ENCODE measurements around the gene WDR1.

WDR1 gene

GRCh38 chr4:10040049-10040892, 76.3 kb downstream of the WDR1 start:
- H3K4me3 ChIP-seq (ENCODE audit: low read depth in 1 of 2, low read length in 2 of 2): no peak overlapping the region
- H3K36me3 ChIP-seq (ENCODE audit: control insufficient read depth in 1 of 2, insufficient read depth in 2 of 2, low read length in 2 of 2): no peaks in the 10 kb centered on the region
- H3K9me3 ChIP-seq (ENCODE audit: control insufficient read depth in 1 of 2, low read length in 2 of 2): peaks cover 5% of the 10 kb centered on the region in 2 donors
- no peaks in the 10 kb centered on the region for H3K4me1 ChIP-seq (ENCODE audit: control insufficient read depth in 1 of 2, insufficient read depth in 2 of 2, low read length in 2 of 2)
- H3K27me3 ChIP-seq (ENCODE audit: low read depth, low read length): no peaks in the 10 kb centered on the region
- no peak overlapping the region for H3K27ac ChIP-seq (ENCODE audit: low read length)

- no peaks in the 10 kb centered on the region for H3K36me3 ChIP-seq (ENCODE audit: control insufficient read depth in 1 of 2, insufficient read depth in 2 of 2, low read length in 2 of 2)
- H3K27ac ChIP-seq (ENCODE audit: low read length): no peak overlapping the region
- peaks cover 8 to 12% of the 10 kb centered on the region in 2 donors for H3K4me1 ChIP-seq (ENCODE audit: control insufficient read depth in 1 of 2, insufficient read depth in 2 of 2, low read length in 2 of 2)
- H3K9me3 ChIP-seq (ENCODE audit: control insufficient read depth in 1 of 2, low read length in 2 of 2): no peaks in the 10 kb centered on the region
- H3K4me3 ChIP-seq (ENCODE audit: low read depth in 1 of 2, low read length in 2 of 2): no peak overlapping the region
- H3K27me3 ChIP-seq (ENCODE audit: low read depth, low read length): no peaks in the 10 kb centered on the region
Measured at GRCh38 chr4:10036807-10037342, 79.7 kb downstream of the WDR1 start.

GRCh38 chr4:10035130-10035529, 81.5 kb downstream of the WDR1 start:
- H3K9me3 ChIP-seq (ENCODE audit: control insufficient read depth in 1 of 2, low read length in 2 of 2): no peaks in the 10 kb centered on the region
- H3K4me3 ChIP-seq (ENCODE audit: low read depth in 1 of 2, low read length in 2 of 2): no peak overlapping the region
- no peaks in the 10 kb centered on the region for H3K27me3 ChIP-seq (ENCODE audit: low read depth, low read length)
- H3K4me1 ChIP-seq (ENCODE audit: control insufficient read depth in 1 of 2, insufficient read depth in 2 of 2, low read length in 2 of 2): peaks cover 8 to 13% of the 10 kb centered on the region in 2 donors
- H3K27ac ChIP-seq (ENCODE audit: low read length): no peak overlapping the region
- no peaks in the 10 kb centered on the region for H3K36me3 ChIP-seq (ENCODE audit: control insufficient read depth in 1 of 2, insufficient read depth in 2 of 2, low read length in 2 of 2)

- no peak overlapping the region for H3K27ac ChIP-seq (ENCODE audit: low read length)
Measured at GRCh38 chr4:10034612-10035104, 81.9 kb downstream of the WDR1 start.

GRCh38 chr4:10034136-10034535, 82.5 kb downstream of the WDR1 start:
- H3K27ac ChIP-seq (ENCODE audit: low read length): peak overlapping the region; percentile 35
- H3K36me3 ChIP-seq (ENCODE audit: control insufficient read depth in 1 of 2, insufficient read depth in 2 of 2, low read length in 2 of 2): no peaks in the 10 kb centered on the region
- no peaks in the 10 kb centered on the region for H3K9me3 ChIP-seq (ENCODE audit: control insufficient read depth in 1 of 2, low read length in 2 of 2)
- H3K4me3 ChIP-seq (ENCODE audit: low read depth in 1 of 2, low read length in 2 of 2): no peak overlapping the region
- no peaks in the 10 kb centered on the region for H3K27me3 ChIP-seq (ENCODE audit: low read depth, low read length)
- peaks cover 8 to 13% of the 10 kb centered on the region in 2 donors for H3K4me1 ChIP-seq (ENCODE audit: control insufficient read depth in 1 of 2, insufficient read depth in 2 of 2, low read length in 2 of 2)

More at GRCh38 chr4:10034612-10035104, 81.9 kb downstream of the WDR1 start:
- no peaks in the 10 kb centered on the region for H3K9me3 ChIP-seq (ENCODE audit: control insufficient read depth in 1 of 2, low read length in 2 of 2)
- H3K27me3 ChIP-seq (ENCODE audit: low read depth, low read length): no peaks in the 10 kb centered on the region
- H3K4me3 ChIP-seq (ENCODE audit: low read depth in 1 of 2, low read length in 2 of 2): no peak overlapping the region
- peaks cover 8 to 13% of the 10 kb centered on the region in 2 donors for H3K4me1 ChIP-seq (ENCODE audit: control insufficient read depth in 1 of 2, insufficient read depth in 2 of 2, low read length in 2 of 2)
- no peaks in the 10 kb centered on the region for H3K36me3 ChIP-seq (ENCODE audit: control insufficient read depth in 1 of 2, insufficient read depth in 2 of 2, low read length in 2 of 2)

GRCh38 chr4:10033191-10033881, 83.3 kb downstream of the WDR1 start:
- Histone ChIP-seq H3K4me1 (ENCODE audit: control insufficient read depth in 1 of 2, insufficient read depth in 2 of 2, low read length in 2 of 2) (peaks cover 8 to 13% of the 10 kb centered on the region in 2 donors), H3K27me3 (ENCODE audit: low read depth, low read length) (no peaks in the 10 kb centered on the region), H3K27ac (ENCODE audit: low read length) (peak overlapping the region; percentile 35), H3K4me3 (ENCODE audit: low read depth in 1 of 2, low read length in 2 of 2) (no peak overlapping the region), H3K9me3 (ENCODE audit: control insufficient read depth in 1 of 2, low read length in 2 of 2) (no peaks in the 10 kb centered on the region), H3K36me3 (ENCODE audit: control insufficient read depth in 1 of 2, insufficient read depth in 2 of 2, low read length in 2 of 2) (no peaks in the 10 kb centered on the region)

GRCh38 chr4:10032625-10033024, 84.0 kb downstream of the WDR1 start:
- H3K4me1 ChIP-seq (ENCODE audit: control insufficient read depth in 1 of 2, insufficient read depth in 2 of 2, low read length in 2 of 2): peaks cover 8 to 13% of the 10 kb centered on the region in 2 donors
- H3K27me3 ChIP-seq (ENCODE audit: low read depth, low read length): no peaks in the 10 kb centered on the region
- no peaks in the 10 kb centered on the region for H3K36me3 ChIP-seq (ENCODE audit: control insufficient read depth in 1 of 2, insufficient read depth in 2 of 2, low read length in 2 of 2)
- H3K9me3 ChIP-seq (ENCODE audit: control insufficient read depth in 1 of 2, low read length in 2 of 2): no peaks in the 10 kb centered on the region
- H3K4me3 ChIP-seq (ENCODE audit: low read depth in 1 of 2, low read length in 2 of 2): no peak overlapping the region
- peak overlapping the region; percentile 35 for H3K27ac ChIP-seq (ENCODE audit: low read length)

- Histone ChIP-seq H3K27ac (ENCODE audit: low read length) (peak overlapping the region; percentile 27), H3K36me3 (ENCODE audit: control insufficient read depth in 1 of 2, insufficient read depth in 2 of 2, low read length in 2 of 2) (no peaks in the 10 kb centered on the region), H3K27me3 (ENCODE audit: low read depth, low read length) (no peaks in the 10 kb centered on the region), H3K4me3 (ENCODE audit: low read depth in 1 of 2, low read length in 2 of 2) (no peak overlapping the region), H3K9me3 (ENCODE audit: control insufficient read depth in 1 of 2, low read length in 2 of 2) (no peaks in the 10 kb centered on the region), H3K4me1 (ENCODE audit: control insufficient read depth in 1 of 2, insufficient read depth in 2 of 2, low read length in 2 of 2) (peaks cover 8 to 13% of the 10 kb centered on the region in 2 donors)
Measured at GRCh38 chr4:10031668-10032590, 84.7 kb downstream of the WDR1 start.

- Histone ChIP-seq H3K9me3 (ENCODE audit: control insufficient read depth in 1 of 2, low read length in 2 of 2) (no peaks in the 10 kb centered on the region), H3K27ac (ENCODE audit: low read length) (no peak overlapping the region), H3K36me3 (ENCODE audit: control insufficient read depth in 1 of 2, insufficient read depth in 2 of 2, low read length in 2 of 2) (no peaks in the 10 kb centered on the region), H3K27me3 (ENCODE audit: low read depth, low read length) (no peaks in the 10 kb centered on the region), H3K4me3 (ENCODE audit: low read depth in 1 of 2, low read length in 2 of 2) (no peak overlapping the region), H3K4me1 (ENCODE audit: control insufficient read depth in 1 of 2, insufficient read depth in 2 of 2, low read length in 2 of 2) (peaks cover 8 to 13% of the 10 kb centered on the region in 2 donors)
Measured at GRCh38 chr4:10030972-10031667, 85.5 kb downstream of the WDR1 start.

- H3K9me3 ChIP-seq (ENCODE audit: control insufficient read depth in 1 of 2, low read length in 2 of 2): no peaks in the 10 kb centered on the region
- no peak overlapping the region for H3K27ac ChIP-seq (ENCODE audit: low read length)
- no peak overlapping the region for H3K4me3 ChIP-seq (ENCODE audit: low read depth in 1 of 2, low read length in 2 of 2)
- H3K4me1 ChIP-seq (ENCODE audit: control insufficient read depth in 1 of 2, insufficient read depth in 2 of 2, low read length in 2 of 2): peaks cover 8 to 13% of the 10 kb centered on the region in 2 donors
- no peaks in the 10 kb centered on the region for H3K36me3 ChIP-seq (ENCODE audit: control insufficient read depth in 1 of 2, insufficient read depth in 2 of 2, low read length in 2 of 2)
- H3K27me3 ChIP-seq (ENCODE audit: low read depth, low read length): no peaks in the 10 kb centered on the region
Measured at GRCh38 chr4:10029403-10029802, 87.2 kb downstream of the WDR1 start.
